ENCODE data around the gene EN2.

Gene EN2

DNA sequence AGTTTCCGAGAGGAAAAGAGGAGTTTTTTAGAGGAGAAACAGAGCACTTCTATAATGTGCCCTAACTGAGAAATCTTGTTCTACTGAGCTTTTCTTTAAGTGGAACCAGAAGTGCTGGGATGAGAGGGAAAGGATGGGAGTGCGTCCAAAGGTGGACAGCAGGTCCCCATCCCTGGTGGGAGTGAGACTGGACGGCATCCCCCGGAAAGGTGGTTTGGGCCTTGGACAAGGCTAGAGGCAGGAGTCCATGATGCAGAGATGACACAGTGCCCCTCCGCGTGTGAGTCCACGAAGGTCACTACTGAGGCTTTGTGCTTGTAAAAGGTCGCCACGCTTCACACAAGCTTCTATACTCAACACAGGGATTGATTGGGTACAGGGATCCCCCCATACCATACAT lies 6.1 kb upstream of the EN2 start:
- DNase-seq = no peak

- DNase-seq = no peak
These were observed 5.2 kb upstream of the EN2 start for GRCh38 chr7:155452505-155453295.

DNA sequence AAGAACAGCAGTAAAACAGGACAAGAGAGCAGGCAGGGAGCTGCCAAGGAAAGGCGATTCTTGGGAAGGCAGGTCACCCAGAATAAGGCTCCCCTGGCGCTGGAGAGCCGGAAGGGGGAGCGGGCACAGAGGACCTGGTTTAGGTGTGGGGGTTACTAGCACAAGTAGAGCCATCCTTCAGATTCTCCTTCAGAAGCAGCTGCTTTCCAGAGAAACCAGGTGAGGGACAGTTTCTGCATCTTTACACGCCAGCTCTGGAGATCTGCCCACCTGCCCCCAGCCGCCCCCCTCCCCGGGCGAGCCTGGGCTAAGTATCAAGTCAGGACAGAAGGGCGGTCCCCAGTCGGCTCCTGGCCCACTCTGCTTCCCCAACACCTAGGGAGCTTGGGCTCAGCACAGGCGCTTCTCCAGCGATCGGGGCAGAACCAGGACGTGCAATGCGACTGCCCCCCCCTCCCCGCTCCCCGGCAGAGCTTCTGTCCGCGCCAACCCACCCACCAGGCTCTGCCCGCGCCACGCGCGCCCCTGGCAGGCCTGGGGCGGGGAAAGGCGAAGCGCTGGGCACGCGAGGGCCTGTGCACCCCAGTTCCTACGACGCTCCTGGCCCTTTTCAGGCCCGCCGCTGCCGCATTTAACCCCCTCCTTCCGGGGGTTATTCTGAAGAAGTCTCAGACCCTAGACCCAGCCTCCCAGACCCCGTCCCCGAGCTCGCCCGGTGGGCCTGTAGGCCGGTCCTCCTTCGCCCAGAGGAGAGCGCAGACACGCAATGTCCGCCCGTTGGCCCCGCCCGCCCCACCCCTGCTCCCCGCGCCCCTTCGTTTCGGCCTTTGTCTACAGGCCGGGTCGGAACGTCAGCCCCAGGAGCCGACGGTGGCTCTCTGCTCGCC lies 4.4 kb upstream of the EN2 start:
- no peak for DNase-seq

DNA sequence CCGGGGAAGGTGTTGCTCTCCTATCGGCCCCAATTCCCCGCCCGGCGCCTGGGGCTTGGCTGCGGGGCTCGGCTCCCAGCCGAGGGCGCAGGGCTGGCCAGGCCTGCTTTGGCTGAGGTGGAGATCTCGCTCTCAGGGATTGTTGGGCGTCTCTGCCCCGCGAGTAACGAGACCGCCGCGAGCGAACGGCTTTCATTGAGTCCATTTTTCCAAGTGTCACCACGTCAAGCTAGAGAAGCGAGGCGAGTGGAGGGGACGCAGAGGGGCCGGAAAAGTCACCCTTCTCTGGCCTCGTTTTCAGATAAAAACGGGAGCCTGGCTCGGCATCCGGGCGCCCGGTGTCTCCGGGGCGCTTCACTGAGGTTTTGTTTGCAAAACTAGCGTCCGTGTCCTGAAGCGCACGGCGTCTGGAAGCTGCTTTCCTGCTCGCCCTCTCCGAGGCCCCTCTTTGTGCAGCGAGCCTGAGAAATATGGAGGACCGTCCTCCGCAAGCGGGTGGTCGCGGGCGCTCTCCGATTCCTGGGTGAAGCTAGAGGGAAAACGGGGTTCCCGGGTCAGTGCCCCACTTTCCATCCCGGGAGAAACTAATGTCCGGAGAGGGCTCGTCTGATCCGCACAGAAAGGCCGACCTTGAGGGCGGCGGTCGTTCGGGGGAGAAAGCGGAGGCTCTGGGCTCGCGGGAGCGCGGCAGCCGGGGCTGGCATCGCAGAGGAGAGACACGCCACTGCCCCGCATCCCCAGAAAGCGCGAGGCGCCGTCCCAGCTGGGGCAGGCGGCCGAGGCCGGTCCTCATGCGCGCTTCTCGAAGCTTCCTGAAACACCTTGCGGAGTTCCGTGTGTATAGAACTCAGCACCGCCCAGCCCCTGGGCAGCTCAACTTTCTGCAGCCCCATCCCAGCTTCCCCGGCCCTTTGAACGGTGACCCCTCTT lies 3.5 kb upstream of the EN2 start:
- DNase-seq = no peak

DNA sequence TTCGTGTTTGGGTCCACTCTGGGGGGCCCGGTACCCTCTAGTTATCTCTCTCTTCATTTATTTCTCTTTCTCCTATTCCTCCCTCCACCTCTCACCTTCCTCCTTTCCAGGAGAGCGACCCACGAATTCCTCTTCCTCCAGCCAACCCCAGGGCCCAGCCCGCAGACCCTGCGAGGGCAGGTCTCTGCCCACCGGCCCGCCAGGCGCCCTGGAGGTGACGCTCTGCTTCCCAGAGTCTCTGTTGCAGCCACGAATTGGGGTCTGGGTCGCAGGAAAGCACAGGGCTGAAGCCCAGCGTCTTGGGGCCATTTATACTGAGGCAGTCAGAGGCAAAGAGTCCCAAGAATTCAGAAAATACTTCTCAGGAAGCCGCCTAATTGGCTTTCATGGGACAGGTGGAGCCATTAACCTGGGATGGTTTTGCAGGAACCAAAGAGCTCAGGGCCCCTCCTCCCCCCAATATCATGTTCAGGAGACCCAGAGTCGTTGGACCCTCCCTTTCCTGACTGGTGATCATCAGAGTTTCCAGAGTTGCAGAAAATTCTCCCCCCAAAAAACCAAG lies 2.7 kb upstream of the EN2 start:
- no peak for DNase-seq

- no peak for DNase-seq
These were observed 1.9 kb upstream of the EN2 start for GRCh38 chr7:155455776-155456737.

DNA sequence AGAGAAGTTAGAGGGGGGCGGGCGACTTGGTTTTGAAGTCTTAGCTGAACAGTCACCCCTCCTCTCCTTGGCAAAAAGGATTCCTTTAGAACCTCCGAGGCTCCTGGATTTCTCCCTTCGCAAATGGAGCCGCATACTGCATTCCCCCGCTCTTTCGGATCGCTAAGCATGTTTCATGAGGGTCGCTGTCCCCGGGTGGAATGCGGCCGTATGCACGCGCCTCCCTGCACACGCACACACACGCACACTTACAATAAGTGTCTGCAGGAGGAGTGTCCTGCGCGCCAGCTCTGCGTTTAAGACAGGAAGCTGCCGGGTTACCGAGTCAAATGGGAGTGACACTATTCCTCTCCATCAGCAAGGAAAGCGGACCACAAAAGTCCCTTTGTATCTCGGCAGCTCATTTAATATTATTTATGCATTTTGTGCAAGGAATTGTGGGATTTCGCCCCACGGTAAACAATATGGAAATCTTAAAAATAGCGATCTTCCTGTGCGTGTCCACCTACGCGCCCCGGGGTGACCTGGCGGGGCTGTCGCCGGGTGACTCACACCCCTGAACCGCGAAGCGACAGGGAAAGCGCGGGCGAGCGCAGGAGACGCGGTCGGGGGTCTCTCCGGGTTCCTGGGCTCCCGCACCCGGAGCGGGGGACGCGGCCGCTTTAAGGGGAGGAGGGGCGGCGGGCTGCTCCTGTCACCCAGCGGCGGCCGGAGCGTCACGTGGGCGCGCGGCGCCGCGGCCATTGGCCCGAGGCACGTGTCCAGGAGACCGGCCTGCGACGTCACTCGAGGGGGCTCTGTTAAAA lies 988 bp upstream of the EN2 start:
- DNase-seq = peak in 1 of 2 donors; percentile 55

GRCh38 chr7:155457544-155458110 lies 302 bp upstream of the EN2 start:
- DNase-seq = no peak

DNA sequence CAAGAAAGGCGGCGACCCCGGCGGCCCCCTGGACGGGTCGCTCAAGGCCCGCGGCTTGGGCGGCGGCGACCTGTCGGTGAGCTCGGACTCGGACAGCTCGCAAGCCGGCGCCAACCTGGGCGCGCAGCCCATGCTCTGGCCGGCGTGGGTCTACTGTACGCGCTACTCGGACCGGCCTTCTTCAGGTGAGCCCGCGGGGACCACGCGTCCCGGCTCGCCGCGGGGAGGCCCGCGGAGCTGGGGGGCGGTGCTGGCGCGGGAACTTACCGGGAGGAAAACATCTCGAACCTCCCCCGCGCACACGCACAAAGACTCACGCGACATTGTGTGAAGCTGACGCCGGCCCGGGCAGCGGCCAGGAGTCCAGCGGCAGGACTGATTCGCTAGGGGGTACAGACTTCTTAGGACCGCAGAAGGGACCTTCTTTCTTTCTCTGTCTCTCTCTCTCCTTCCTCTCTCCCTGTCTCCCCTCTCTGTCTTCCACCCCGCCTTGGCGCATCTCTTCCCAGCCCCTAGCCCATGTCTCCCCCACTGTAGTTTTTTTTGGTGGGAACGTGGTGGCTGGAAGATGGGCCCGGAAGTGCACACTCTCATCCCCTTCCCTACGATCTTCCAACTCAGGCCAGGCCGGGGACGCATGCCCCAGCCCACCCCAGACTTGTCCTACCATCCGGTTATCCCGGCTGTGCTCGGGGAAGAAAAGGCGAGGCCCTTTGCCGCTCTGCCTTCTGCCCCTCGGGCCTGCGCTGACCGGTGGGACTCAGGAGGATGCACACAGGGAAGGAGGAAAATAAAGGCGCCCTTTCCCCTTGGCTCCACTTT lies 1.2 kb downstream of the EN2 start:
- DNase-seq = no peak

GRCh38 chr7:155459700-155460461 lies 2.0 kb downstream of the EN2 start:
- DNase-seq = no peak

- DNase-seq = no peak
These were observed 3.1 kb downstream of the EN2 start for GRCh38 chr7:155460926-155461613.

DNA sequence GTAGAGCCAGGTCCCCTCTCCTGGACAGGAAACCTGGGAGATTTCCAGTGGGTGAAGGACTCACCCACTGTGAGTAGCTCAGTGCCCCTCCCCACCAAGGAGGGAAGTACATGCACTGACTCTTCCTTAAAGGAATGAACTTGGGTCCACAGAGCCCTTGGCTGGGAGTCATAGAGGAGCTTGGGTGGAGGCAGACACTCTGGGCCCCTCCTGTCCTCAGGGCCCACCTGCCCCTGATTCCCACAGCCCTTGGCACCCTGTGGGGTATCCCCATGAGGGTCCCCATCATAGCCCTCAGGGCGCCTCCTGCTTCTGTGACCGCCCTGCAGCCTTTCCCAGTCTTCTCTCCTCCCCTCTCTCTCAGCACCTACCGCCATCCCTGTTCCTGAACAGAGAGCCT lies 3.7 kb downstream of the EN2 start:
- no peak for DNase-seq

- DNase-seq = no peak
These were observed 4.3 kb downstream of the EN2 start for GRCh38 chr7:155462163-155462735.

DNA sequence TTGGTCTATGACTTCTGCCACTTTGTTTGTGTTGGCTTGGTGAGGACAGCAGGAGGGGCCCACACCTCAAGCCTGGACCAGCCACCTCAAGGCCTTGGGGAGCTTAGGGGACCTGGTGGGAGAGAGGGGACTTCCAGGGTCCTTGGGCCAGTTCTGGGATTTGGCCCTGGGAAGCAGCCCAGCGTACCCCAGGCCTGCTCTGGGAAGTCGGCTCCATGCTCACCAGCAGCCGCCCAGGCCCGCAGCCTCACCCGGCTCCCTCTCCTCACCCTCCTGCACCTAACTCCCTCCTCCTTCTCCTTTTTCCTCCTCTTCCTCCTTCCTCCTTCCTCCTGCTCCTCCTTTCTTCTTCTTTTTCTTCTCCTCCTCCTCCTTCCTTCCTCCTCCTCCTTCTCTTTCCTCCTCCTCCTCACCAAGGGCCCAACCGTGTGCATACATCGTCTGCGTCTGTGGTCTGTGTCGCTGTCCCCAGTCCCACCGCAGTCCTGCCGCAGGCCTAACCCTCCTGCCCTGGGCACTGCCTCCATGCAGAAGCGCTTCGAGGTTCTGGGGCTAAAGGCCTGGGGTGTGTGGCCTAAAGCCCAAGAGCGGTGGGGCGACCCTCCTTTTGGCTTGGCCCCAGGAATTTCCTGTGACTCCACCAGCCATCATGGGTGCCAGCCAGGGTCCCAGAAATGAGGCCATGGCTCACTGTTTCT lies 5.3 kb downstream of the EN2 start:
- DNase-seq = no peak

- DNase-seq = no peak
These were observed 6.3 kb downstream of the EN2 start for GRCh38 chr7:155464183-155464582.

- DNase-seq = no peak
These were observed 7.2 kb downstream of the EN2 start for GRCh38 chr7:155464948-155465739.
